Liver (tissue), 9 donors: ENCODE measurements around the gene FOXRED1. TPM values are rescaled to one million over a fixed set of nuclear protein-coding genes. Genes with fewer than 3 reads are reported as not detected.

ENCODE experiments used
- DNase-seq: peaks from one replicate; pipeline ENCODE4 v3.0.0-alpha.2; 2017; ENCODE audit warnings: low spot score
- H3K27ac ChIP-seq, 2 donors: one replicate each; pipeline ENCODE4 v1.7.0; 2013; ENCODE audit warnings: inconsistent platforms in 2 of 2, low read length in 2 of 2, control low read depth in 1 of 2, low read depth in 1 of 2, mild to moderate bottlenecking in 1 of 2
- H3K27me3 ChIP-seq, 4 donors: one replicate each; pipeline versions ENCODE4 v1.6.1 to v1.7.0; 2013; ENCODE audit warnings: low read length in 3 of 4, inconsistent platforms in 1 of 4, mild to moderate bottlenecking in 1 of 4, moderate library complexity in 1 of 4; ENCODE audit not compliant: control insufficient read depth in 4 of 4, insufficient read depth in 4 of 4
- H3K36me3 ChIP-seq, 4 donors: one replicate each; pipeline versions ENCODE4 v1.6.1 to v1.7.0; 2013; ENCODE audit warnings: low read length in 3 of 4, mild to moderate bottlenecking in 3 of 4, low read depth in 1 of 4, moderate library complexity in 1 of 4; ENCODE audit not compliant: control insufficient read depth in 4 of 4, insufficient read depth in 3 of 4
- H3K4me1 ChIP-seq, 4 donors: one replicate each; pipeline versions ENCODE4 v1.6.1 to v1.7.0; 2013; ENCODE audit warnings: low read length in 3 of 4, mild to moderate bottlenecking in 3 of 4, moderate library complexity in 1 of 4; ENCODE audit not compliant: control insufficient read depth in 4 of 4, insufficient read depth in 4 of 4
- H3K4me3 ChIP-seq, 3 donors: one replicate each; pipeline versions ENCODE4 v1.6.1 to v1.7.0; 2013; ENCODE audit warnings: low read length in 3 of 3, control low read depth in 1 of 3, low read depth in 1 of 3, mild to moderate bottlenecking in 1 of 3
- H3K9ac ChIP-seq, 2 donors: one replicate each; pipeline ENCODE4 v1.7.0; 2013; ENCODE audit warnings: low read length in 2 of 2, mild to moderate bottlenecking in 2 of 2, moderate library complexity in 2 of 2, control low read depth in 1 of 2, low read depth in 1 of 2
- H3K9me3 ChIP-seq, 4 donors: one replicate each; pipeline versions ENCODE4 v1.6.1 to v1.7.0; 2013; ENCODE audit warnings: low read length in 3 of 4; ENCODE audit not compliant: control insufficient read depth in 4 of 4
- EGR1 ChIP-seq, 2 donors: IDR thresholded peaks; 2 replicates each; pipeline ENCODE4 v1.6.1; 2016 to 2018; ENCODE audit warnings: antibody characterized with exemption in 2 of 2, low read depth in 2 of 2
- FOXA1 ChIP-seq: IDR thresholded peaks from 2 replicates; pipeline ENCODE4 v1.6.1; 2016; ENCODE audit warnings: antibody characterized with exemption
- FOXA2 ChIP-seq: IDR thresholded peaks from 2 replicates; pipeline ENCODE4 v1.6.1; 2016; ENCODE audit warnings: antibody characterized with exemption
- GABPA ChIP-seq, 2 donors: IDR thresholded peaks in 1 of 2; conservative IDR thresholded peaks in 1 of 2; 2 replicates each; pipeline ENCODE4 v1.6.1; 2016; ENCODE audit warnings: antibody characterized with exemption in 2 of 2, mild to moderate bottlenecking in 1 of 2, moderate library complexity in 1 of 2
- HNF4A ChIP-seq, 2 donors: conservative IDR thresholded peaks; 2 replicates each; pipeline ENCODE4 v1.6.1; 2016; ENCODE audit warnings: antibody characterized with exemption in 2 of 2, mild to moderate bottlenecking in 2 of 2
- JUND ChIP-seq, 2 donors: IDR thresholded peaks; 2 replicates each; pipeline ENCODE4 v1.6.1; 2016; ENCODE audit warnings: antibody characterized with exemption in 2 of 2
- NR2F2 ChIP-seq: IDR thresholded peaks from 2 replicates; pipeline ENCODE4 v1.6.1; 2016; ENCODE audit warnings: antibody characterized with exemption
- RAD21 ChIP-seq, 2 donors: IDR thresholded peaks; 2 replicates each; pipeline ENCODE4 v1.6.1; 2016; ENCODE audit warnings: antibody characterized with exemption in 2 of 2, mild to moderate bottlenecking in 2 of 2
- RXRA ChIP-seq, 2 donors: IDR thresholded peaks; 2 replicates each; pipeline ENCODE4 v1.6.1; 2017 to 2018; ENCODE audit warnings: antibody characterized with exemption in 2 of 2, mild to moderate bottlenecking in 1 of 2
- SP1 ChIP-seq: IDR thresholded peaks from 2 replicates; pipeline ENCODE4 v1.6.1; 2018; ENCODE audit warnings: antibody characterized with exemption, mild to moderate bottlenecking
- TAF1 ChIP-seq: conservative IDR thresholded peaks from 2 replicates; pipeline ENCODE4 v1.6.1; 2016; ENCODE audit warnings: antibody characterized with exemption, mild to moderate bottlenecking
- WGBS: extraction: QIAGEN DNeasy Blood & Tissue Kit; methylation state at CpG from one replicate; pipeline ENCODE4 v1.1.7; 2013; 5-methylcytosine and 5-hydroxymethylcytosine counted together
- polyA plus RNA-seq, 2 donors: library from polyadenylated mRNA; stranded (reverse) in 1 of 2; unstranded in 1 of 2; fragments of 200-250 nt in 1 of 2; fragments of >200 nt in 1 of 2; fragmentation: Nextera tagmentation in 1 of 2; extraction: Ambion mirVana in 1 of 2; gene quantifications; one replicate each; pipeline versions ENCODE4 v1.2.1 to v1.2.3, GENCODE V29; 2013 to 2015
- total RNA-seq, 2 donors: library from RNA; depleted of rRNA; stranded (reverse); fragments of >200 nt; gene quantifications; one replicate each; pipeline ENCODE4 v1.2.3, GENCODE V29; 2014
- TF ChIP-seq, protein P1 (sequence below): IDR thresholded peaks from 2 replicates; pipeline ENCODE4 v1.6.1; 2016; ENCODE audit warnings: antibody characterized with exemption
- TF ChIP-seq, protein P2 (sequence below): IDR thresholded peaks from 2 replicates; pipeline ENCODE4 v1.6.1; 2016; ENCODE audit warnings: antibody characterized with exemption
- TF ChIP-seq, protein P3 (sequence below): IDR thresholded peaks from 2 replicates; pipeline ENCODE4 v1.6.1; 2016; ENCODE audit warnings: antibody characterized with exemption, mild to moderate bottlenecking
- TF ChIP-seq, protein P4 (sequence below): fragments of 150-350 bp; IDR thresholded peaks from 2 replicates; pipeline ENCODE4 v1.5.1; 2017; ENCODE audit warnings: improper control_type of control experiment, low read depth, low read length; ENCODE audit not compliant: missing input control
- TF ChIP-seq, protein P5 (sequence below): IDR thresholded peaks from 2 replicates; pipeline ENCODE4 v1.6.1; 2016; ENCODE audit warnings: antibody characterized with exemption
- donor health status: healthy.
- donor health status: healthy.
- donor health status: healthy.
- donor health status: healthy.
- donor health status: healthy.

The FOXRED1 gene
- total and polyA plus RNA-seq, 4 donors, result 24.0 to 38.9 (median 29.8) TPM

DNA sequence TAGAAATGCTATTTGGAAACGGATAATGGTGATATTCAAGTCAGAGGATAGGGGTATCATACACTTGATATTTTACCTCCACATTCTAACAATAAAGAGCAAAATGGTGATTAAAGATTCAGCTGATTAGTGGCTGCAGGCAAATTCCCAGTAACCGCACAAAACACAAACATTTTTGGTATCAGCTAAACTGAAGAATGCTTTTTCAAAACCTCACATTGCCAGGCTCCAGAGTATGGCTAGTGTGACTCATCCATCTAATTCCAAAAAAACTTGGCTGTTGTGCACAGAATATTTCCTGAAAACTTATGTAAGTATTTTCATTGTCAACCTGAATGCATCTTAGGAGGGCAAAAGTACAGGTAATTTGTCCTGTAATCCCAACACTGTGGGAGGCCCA lies 11.2 kb upstream of the FOXRED1 start:
- H3K36me3 ChIP-seq, result peaks cover 0 to 31% (median 15%) of the 10 kb centered on the region in 4 donors
- 93% methylated on average over 2 of the region's 2 CpGs for WGBS
- no peaks in the 10 kb centered on the region for H3K27me3 ChIP-seq
- H3K9ac ChIP-seq, result no peak overlapping the region
- H3K4me1 ChIP-seq, result peaks cover 0 to 5% (median 2%) of the 10 kb centered on the region in 4 donors
- H3K9me3 ChIP-seq, result no peaks in the 10 kb centered on the region
- DNase-seq, result no peak
- no peak overlapping the region for H3K4me3 ChIP-seq
- H3K27ac ChIP-seq, result no peak overlapping the region
- TF ChIP-seq JUND (IDR thresholded peaks at IDR 0.05), result no peak
- no peak for TF ChIP-seq GABPA (IDR thresholded peaks at IDR 0.05 in 1 of 2, conservative IDR thresholded peaks at IDR 0.05 in 1 of 2)
- TF ChIP-seq SP1, result no peak
- TF ChIP-seq FOXA2, result no peak
- TF ChIP-seq FOXA1, result no peak
- TF ChIP-seq, protein P1, sequence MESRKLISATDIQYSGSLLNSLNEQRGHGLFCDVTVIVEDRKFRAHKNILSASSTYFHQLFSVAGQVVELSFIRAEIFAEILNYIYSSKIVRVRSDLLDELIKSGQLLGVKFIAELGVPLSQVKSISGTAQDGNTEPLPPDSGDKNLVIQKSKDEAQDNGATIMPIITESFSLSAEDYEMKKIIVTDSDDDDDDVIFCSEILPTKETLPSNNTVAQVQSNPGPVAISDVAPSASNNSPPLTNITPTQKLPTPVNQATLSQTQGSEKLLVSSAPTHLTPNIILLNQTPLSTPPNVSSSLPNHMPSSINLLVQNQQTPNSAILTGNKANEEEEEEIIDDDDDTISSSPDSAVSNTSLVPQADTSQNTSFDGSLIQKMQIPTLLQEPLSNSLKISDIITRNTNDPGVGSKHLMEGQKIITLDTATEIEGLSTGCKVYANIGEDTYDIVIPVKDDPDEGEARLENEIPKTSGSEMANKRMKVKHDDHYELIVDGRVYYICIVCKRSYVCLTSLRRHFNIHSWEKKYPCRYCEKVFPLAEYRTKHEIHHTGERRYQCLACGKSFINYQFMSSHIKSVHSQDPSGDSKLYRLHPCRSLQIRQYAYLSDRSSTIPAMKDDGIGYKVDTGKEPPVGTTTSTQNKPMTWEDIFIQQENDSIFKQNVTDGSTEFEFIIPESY, result no peak
- TF ChIP-seq NR2F2, result no peak
- TF ChIP-seq RXRA (IDR thresholded peaks at IDR 0.05), result no peak
- TF ChIP-seq RAD21 (IDR thresholded peaks at IDR 0.05), result no peak
- TF ChIP-seq, protein P2, sequence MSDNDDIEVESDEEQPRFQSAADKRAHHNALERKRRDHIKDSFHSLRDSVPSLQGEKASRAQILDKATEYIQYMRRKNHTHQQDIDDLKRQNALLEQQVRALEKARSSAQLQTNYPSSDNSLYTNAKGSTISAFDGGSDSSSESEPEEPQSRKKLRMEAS, result no peak
- TF ChIP-seq EGR1 (IDR thresholded peaks at IDR 0.05; ENCODE audit: low read depth in 2 of 2), result no peak
- no peak for TF ChIP-seq TAF1
- no peak for TF ChIP-seq HNF4A (conservative IDR thresholded peaks at IDR 0.05)
- TF ChIP-seq, protein P3, sequence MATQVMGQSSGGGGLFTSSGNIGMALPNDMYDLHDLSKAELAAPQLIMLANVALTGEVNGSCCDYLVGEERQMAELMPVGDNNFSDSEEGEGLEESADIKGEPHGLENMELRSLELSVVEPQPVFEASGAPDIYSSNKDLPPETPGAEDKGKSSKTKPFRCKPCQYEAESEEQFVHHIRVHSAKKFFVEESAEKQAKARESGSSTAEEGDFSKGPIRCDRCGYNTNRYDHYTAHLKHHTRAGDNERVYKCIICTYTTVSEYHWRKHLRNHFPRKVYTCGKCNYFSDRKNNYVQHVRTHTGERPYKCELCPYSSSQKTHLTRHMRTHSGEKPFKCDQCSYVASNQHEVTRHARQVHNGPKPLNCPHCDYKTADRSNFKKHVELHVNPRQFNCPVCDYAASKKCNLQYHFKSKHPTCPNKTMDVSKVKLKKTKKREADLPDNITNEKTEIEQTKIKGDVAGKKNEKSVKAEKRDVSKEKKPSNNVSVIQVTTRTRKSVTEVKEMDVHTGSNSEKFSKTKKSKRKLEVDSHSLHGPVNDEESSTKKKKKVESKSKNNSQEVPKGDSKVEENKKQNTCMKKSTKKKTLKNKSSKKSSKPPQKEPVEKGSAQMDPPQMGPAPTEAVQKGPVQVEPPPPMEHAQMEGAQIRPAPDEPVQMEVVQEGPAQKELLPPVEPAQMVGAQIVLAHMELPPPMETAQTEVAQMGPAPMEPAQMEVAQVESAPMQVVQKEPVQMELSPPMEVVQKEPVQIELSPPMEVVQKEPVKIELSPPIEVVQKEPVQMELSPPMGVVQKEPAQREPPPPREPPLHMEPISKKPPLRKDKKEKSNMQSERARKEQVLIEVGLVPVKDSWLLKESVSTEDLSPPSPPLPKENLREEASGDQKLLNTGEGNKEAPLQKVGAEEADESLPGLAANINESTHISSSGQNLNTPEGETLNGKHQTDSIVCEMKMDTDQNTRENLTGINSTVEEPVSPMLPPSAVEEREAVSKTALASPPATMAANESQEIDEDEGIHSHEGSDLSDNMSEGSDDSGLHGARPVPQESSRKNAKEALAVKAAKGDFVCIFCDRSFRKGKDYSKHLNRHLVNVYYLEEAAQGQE, result no peak
- TF ChIP-seq, protein P4, sequence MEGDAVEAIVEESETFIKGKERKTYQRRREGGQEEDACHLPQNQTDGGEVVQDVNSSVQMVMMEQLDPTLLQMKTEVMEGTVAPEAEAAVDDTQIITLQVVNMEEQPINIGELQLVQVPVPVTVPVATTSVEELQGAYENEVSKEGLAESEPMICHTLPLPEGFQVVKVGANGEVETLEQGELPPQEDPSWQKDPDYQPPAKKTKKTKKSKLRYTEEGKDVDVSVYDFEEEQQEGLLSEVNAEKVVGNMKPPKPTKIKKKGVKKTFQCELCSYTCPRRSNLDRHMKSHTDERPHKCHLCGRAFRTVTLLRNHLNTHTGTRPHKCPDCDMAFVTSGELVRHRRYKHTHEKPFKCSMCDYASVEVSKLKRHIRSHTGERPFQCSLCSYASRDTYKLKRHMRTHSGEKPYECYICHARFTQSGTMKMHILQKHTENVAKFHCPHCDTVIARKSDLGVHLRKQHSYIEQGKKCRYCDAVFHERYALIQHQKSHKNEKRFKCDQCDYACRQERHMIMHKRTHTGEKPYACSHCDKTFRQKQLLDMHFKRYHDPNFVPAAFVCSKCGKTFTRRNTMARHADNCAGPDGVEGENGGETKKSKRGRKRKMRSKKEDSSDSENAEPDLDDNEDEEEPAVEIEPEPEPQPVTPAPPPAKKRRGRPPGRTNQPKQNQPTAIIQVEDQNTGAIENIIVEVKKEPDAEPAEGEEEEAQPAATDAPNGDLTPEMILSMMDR, result no peak

DNA sequence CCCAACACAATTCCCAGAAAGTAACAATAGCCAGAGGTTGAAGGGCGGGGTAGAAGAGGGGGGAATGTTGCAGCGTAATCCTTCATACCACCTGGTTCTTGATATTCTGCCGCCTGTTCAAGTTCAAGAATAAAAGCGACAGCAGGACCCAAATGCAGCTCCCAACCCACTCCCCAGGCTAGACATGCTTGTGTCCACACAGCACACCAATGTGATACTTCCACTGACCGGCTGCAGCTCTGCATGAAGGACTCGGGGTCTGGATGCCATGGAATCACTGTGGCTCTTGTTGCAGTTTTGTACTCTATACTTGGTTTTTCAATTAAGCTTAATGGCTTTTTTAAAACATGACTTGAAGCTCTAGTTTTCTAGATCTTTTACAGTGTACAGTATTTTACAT lies 6.7 kb upstream of the FOXRED1 start:
- H3K27me3 ChIP-seq, result no peaks in the 10 kb centered on the region
- H3K36me3 ChIP-seq, result peaks cover 13 to 65% (median 55%) of the 10 kb centered on the region in 4 donors
- no peak overlapping the region for H3K9ac ChIP-seq
- H3K4me3 ChIP-seq, result no peak overlapping the region
- DNase-seq, result no peak
- no peak overlapping the region for H3K27ac ChIP-seq
- no peaks in the 10 kb centered on the region for H3K9me3 ChIP-seq
- WGBS, result 97% methylated on average over 6 of the region's 6 CpGs
- H3K4me1 ChIP-seq, result peaks cover 0 to 4% (median 3%) of the 10 kb centered on the region in 4 donors
- TF ChIP-seq, protein P3, result no peak
- TF ChIP-seq, protein P5, sequence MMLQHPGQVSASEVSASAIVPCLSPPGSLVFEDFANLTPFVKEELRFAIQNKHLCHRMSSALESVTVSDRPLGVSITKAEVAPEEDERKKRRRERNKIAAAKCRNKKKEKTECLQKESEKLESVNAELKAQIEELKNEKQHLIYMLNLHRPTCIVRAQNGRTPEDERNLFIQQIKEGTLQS, result no peak
- TF ChIP-seq FOXA1, result no peak
- TF ChIP-seq, protein P4, result no peak
- TF ChIP-seq RAD21 (IDR thresholded peaks at IDR 0.05), result no peak
- no peak for TF ChIP-seq FOXA2
- no peak for TF ChIP-seq NR2F2
- TF ChIP-seq JUND (IDR thresholded peaks at IDR 0.05), result no peak
- no peak for TF ChIP-seq RXRA (IDR thresholded peaks at IDR 0.05)
